GM21447 (cell line): ENCODE results near the gene FOXN3.
"Not testable (repeated sequence)": the region's sequence is repeated elsewhere in the genome, so short reads cannot be mapped to it uniquely, and the experiment has no call there.

ENCODE experiments used
- ATAC-seq: cut with Tn5 transposase; IDR thresholded peaks from one replicate; pipeline ENCODE4 v1.9.1; 2021; ENCODE audit not compliant: unreplicated experiment

FOXN3 gene

DNA sequence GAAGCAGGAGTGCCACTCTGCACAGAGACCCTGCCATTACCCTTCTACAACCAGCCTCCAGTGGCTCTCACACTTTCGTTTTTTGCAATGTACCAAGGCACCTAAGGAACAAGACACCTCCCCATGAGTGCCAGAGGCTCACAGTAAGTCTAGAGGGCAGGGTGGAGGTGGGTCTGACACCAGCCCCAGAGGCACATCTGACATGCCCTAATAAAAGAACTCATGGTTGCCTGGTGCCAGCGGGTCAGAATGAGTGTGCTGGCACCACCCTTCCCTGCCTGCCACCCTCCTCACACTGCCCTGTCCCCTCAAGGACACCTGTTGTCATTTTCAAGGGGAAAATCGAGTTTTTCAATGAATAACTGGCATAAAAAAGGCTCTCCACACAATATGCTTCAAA lies 161.2 kb downstream of the FOXN3 start:
- ATAC-seq = no peak

DNA sequence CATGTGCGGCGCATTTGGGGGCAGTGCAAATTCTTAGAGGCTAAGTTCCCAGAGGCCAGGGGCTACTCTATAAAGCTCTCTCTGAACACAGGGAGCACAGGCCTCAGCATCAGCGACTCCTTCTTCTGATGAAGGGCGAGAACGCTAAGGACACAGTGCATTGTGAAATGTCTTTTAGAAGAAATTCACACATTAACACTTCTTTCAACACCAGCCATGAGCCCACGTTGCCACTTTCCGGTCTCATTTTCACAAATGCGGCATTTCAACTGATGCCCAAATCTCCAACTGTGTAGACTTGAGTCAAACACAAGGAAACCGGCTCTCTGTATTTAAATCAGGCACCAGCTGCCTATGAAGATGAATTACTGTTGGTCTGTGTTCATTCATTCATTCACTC lies 162.0 kb downstream of the FOXN3 start:
- no peak for ATAC-seq

DNA sequence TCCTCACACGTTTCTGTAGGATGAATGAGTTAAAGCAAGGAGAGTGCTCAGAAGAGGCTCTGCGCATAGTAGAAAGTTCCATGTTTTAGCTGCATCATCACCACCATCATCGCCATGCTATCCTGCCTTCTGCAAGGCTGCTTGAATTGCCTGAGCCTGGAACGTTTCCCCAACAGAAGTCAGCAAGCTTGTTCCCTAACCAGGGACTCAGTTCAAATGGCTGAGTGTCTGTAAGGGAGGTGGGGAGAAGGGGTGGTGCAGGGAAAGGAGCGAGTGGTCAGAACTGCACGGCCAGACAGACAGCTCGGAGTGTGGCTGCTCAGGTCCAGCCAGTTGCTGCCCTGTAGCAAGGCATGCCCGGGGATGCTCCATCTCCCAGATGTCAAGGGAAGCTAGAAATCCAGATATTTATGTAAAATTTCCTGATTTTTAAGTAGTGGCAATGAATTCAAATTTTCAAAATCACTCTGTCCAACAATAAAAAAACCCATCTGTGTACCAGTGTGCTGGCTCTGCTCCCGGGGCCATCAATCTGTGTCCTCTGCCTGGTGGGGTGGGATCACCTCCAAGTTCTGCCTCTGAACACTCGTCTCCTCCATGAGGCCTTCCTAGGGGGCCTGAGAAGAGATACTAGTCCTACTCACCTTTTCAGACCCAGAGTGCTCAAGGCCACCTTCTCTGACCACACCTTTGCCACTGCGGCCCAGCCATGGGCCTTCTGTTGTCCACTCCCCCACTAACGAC lies 162.7 kb downstream of the FOXN3 start:
- ATAC-seq = no peak

DNA sequence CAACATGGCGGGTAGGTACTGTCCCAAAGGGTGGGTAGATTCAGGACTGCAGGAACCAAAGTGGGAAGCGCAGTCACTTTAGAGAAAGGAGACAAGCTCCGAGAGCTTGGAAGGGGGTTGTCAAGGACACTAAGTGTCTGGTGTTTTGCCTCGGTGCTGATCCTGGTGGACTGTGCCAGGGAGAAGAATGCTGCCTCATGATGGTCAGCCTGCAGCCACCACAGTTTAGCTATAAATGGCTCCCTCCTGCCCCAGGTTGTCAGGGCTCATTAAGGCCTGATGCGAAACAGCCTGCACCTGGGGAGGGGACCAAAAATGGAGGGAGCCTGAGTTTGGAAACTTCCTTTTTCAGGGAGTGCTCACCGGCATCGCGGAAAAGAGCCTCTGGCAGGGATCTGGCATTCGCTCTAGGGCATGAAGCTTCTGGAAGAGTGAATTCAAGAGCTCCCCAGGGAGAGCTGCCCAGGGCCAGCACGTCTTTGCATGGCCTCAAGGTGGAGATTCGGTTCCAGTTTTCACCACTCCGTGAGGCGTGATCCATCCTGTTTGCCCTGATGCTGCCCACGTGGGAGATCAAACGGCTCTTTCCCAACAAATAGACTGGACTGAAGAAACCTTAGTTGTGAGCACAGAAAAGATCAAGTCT lies 164.0 kb downstream of the FOXN3 start:
- no peak for ATAC-seq

DNA sequence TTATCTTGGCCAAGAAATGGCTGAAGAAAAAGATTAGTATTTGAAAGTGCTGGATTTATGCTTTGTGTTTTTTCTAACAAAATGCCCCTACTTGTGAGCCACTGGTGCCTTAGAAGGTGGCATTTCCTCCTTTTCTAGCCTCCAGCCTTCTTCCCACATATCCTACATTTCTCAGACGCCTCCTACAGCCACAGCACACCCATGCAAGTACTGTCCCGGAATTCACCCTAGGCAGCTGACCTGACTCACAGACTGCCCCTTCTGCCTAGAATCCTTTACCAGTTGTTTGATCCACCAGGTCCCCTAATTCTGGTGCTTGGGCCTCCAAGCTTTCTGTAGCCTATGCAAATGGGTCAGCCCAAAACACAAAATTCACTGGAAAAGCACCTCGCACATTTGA lies 166.0 kb downstream of the FOXN3 start:
- ATAC-seq = no peak

DNA sequence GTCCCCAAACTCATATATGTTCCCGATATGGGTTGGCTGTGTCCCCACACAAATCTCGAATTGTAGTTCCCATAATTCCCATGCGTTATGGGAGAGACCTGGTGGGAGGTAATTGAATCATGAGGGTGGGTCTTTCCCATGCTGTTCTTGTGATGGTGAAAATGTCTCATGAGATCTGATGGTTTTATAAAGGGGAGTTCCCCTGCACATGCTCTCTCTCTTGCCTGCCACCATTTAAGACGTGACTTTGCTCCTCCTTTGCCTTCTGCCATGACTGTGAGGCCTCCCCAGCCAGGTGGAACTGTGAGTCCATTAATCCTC lies 166.4 kb downstream of the FOXN3 start:
- not testable (repeated sequence) for ATAC-seq

DNA sequence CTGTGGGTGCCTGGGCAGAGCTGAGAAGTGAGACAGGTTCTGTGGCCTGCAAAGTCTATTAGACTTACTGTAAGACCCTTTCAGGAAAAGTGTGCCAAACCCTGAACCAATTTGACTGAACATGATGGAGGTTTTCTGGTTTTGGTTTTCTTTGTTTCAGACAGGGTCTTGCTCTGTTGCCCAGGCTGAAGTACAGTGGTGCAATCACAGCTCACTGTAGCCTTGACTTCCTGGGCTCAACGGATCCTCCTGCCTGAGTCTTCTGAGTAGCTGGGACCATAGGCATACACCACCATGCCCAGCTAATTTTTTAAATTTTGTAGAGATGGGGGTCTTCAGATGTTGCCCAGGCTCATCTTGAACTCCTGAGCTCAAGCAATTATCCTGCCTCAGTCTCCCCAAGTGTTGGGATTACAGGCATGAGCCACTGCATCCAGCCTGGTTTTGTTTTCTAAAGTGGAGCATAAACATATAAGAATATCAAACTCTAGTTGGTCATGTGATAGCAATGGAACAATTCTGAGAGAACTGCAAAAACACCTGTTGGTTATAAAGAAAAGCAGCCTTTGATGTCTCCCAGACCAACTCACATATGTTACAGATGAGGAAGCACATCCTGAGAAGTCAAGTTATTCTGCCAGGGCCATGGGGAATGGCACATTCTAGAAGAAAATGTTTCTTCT lies 166.9 kb downstream of the FOXN3 start:
- no peak for ATAC-seq

DNA sequence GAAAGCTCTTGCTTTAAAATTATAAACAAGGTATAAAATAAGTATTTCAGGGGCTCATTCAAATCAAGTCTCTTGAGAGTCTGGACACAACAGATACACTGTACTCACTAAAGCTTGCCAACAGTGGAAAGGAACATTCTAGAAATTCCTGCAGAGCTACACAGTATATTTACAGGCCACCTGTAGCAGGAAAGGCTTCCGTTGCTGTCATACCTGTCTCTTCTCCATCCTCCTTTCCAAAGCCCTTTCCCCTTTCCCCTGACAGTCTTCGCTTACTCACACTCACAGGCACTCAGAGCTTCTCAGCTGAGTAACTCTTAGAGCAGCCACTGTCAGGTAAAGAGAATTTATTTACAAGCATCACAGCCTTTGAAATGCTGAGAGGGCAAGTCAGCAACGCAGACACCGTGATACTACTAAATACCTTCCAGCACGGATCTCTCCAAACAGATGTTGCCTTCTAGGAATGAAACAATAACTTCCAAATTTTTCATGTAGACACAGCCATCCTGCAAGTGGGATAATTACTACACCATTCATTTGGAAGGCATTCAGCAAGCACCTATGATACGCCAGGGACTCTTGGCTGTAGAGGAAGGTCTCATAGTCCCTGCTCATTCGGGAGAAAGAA lies 167.9 kb downstream of the FOXN3 start:
- no peak for ATAC-seq

DNA sequence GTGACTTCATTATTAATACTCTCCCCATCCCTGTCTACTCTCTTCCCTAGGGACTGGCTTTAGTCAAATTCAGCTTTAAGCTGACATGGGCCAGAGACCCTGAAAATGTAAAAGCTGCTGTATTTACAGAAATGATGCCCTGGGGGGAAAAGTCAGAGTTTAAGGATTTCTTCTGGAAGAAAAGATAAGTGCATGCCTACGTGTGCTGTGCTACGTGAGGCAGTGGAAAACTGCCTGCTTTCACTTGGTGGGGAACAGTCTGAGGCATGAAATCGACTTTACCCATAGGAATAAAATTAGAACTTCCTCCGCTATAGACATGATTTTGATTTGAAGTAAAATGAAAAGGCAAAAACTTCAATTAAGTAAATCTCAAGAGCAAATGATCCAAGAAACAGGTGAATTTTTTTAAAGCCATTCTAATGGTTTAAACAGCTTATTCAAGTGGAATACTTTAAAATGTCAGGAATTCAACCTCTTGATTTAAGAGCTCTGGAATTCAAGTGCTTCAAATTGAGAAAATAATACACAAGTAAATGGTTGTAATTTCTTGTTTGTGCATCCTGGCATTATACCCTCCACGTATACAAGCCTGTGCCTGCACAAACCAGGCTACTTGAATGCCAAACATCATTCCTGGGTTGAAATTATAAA lies 168.5 kb downstream of the FOXN3 start:
- ATAC-seq = no peak

DNA sequence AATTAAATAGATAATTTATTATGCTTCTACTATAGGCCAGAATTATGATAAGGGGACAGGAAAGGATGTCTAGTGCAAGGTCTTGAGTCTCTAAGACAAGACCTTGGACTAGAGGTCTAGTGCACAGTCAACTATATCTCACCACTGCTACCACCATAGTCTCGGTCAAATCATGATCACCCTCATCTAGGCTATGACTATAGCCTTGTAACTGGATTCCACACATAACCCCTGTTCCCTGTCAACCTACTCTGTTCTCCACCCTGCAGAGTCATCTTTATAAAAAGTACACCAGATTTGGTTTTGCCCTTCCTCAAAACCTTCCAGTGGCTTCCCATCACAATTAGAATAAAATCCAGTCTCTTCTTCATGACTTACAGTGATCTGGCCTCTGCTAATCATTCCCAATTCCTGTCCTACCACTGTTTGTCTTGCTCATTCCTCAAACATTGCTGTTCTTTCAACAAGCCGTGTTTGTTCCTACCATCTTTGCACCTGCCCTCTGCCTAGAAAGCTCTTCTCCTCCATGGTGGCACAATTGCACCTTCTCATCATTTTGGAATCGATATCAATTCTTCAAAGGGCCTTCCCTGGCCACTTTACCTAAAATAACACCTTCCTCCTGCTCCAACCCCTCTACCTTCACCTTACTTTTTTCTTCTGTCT lies 169.4 kb downstream of the FOXN3 start:
- ATAC-seq = no peak

DNA sequence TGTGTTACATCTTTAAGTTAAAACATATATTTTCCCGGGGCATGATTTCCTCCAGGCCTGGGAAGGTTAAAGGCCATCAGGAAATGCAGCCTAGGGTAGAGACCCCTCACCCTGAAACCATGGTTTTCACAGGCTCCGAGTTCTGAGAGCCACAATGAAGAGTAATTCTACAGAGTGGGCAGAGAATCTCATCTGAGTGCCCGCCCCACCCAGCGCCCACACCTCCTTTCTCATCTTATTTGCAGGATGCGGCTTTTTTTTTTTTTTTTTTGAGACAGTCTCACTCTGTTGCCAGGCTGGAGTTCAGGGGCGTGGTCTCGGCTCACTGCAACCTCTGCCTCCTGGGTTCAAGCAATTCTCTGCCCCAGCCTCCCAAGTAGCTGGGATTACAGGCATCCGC lies 170.7 kb downstream of the FOXN3 start:
- ATAC-seq = no peak

DNA sequence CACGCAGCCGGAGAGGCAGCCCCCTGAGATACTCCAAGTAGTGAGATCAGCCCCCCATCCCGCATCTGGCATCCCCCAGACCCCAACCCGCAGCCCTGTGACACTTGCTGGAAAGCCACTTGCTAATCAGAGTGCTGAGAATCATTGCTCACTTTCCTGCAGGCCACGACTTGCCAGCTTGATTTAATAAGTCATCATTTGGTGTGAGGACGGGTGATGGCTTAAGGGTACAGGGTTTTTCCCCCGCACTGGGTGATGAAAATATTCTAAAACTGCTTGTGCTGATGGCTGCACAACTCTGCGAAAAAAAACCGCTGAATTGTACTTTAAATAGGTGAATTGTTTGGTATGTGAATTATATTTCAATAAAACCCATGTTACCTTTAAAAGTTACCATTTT lies 171.2 kb downstream of the FOXN3 start:
- no peak for ATAC-seq

DNA sequence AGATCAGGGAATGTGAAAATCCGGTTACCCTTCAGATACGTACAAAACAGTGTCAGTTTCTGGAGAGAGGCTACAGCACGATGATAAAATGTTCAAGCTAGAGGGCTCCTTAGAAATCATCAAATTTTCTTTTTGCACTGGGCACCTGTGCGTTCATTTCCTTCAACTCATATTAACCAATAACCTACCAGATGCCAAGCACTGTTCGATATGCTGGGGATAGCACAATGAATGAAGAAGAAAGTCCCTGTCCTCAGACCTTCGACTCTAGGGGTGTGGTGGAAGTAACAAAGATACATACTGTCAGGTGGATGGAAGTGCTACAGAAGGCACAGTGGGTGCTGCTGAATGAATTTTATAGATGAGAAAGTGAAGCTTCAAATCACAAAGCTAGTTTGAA lies 172.3 kb downstream of the FOXN3 start:
- no peak for ATAC-seq

DNA sequence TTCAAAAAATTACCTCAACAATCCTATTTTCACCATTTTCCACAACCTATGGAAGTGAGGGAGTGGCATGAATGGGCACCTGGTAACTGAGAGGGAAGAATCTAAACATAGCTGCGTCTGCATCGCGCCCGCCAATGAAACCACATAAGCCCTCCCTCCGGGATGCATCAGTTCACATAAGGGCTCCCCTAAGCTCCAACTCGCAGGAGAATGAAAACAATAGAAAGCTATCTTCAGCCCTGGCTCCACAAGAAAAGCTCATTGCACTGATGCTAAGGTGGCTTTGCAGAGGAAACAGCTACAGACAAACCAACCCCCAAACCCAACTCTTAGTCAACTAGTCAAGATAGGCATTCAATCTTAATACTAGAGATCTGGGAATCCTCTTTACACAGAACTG lies 173.3 kb downstream of the FOXN3 start:
- ATAC-seq = no peak

DNA sequence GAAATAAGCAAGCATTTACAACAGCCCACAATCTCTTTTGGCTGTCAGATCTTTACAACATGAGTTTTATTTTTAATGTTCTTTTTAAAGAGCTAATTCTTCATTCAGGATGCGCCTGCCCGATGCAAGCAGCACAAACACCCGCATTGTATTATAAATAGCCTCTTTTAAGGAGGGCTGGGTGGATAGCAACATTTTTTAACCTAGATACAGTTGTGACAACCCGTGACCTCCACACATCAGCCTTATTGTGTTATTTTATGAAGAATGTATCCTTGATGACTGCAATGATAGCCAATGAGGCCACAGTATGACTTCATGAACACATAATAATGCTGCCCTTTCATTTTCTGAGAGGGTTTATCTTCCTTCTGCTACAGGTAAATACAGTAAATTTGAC lies 173.7 kb downstream of the FOXN3 start:
- ATAC-seq = no peak

DNA sequence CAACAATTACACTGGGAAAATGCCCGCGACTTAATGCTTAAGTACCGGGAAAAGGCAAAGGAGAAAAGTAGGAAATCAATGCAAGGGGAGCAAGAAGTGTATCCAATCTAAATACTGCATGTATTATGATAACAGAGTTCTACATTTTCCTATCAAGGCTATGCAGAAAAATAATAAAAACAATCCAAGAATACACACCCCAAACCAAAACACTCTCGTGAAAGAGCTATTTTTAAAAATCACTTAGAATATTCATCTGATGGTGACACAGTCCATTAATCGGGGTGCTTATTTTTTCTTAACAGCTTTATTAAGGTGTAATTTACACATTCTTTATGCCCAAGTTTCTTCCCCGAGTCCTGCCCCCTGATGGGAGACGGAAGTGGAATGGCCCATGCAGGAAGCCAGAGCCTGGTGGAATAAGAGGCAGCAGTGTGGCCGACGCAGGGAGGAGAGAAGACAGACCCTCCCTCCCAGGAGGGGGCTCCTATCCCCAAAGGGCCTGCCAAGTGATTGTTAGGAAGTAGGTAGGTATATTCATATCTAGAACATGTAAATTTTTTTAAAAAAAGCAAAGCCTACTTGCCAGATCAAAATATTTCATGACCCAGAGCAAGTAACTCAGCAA lies 174.3 kb downstream of the FOXN3 start:
- no peak for ATAC-seq

DNA sequence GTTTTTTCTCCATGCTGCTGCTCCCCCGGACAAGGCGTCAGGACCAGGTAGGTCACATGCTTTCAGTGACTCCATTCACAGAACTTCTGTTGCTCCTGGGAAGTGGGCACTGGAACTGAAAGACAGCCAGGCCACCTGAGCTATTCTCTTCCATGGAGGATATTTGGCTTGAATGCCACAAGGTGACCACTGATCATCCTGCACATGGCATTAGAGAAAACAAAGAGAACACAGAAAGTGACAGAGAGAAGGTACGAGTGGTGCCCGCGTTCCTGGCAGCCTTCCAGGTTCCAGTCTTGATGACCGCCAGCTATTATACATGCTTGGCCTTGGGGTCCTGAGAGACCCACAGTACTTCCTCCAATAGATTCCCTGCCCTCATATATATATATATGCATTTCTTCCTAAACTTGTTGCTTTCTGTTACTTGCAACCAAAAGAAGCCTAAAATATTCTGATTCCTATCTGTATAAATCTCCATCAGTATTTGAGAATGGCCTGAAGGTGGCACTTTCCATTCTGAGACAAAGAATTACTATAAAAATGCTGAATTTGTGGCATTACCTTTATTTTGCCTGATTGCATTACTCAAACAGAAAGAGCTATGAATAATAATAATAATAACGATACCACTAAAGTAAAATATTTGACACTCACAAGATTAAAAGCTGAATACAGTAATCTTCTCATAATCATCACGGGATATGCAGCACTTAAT lies 174.9 kb downstream of the FOXN3 start:
- no peak for ATAC-seq

DNA sequence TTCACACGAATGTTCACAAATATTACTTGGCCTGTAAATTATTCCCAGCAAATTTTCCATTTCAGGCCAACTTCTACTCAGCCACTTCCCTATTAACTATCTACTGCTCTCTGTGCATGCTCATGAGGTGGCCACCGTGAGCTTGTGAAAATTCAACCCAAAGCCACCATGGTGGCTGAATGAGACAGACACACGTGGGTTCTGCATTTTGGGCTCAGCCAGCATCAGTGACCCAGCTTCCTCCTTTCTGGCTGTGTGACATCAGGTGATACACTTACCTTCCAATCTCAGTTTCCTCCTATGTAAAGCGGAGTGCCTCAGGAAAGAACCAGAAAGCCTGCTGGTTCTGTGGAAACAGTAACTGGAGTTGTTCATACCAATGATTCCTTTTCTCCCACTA lies 175.8 kb downstream of the FOXN3 start:
- ATAC-seq = no peak

DNA sequence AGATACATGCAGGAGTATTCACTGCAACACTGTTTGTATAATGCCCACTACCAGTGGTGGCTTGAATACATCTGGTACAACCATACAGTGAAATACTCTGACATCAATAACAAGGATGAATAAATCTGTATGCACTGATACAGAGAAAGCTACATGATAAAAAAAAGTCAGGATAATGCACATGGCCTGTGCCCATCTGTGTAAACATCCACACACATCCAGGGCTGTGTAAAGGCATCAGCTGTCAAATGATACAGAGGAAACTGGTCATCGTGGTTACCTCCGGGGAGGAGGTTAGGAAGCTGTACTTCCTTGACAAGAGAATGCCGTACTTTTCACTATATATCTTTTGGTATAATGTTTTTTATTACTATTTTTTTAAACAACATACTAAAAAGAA lies 176.6 kb downstream of the FOXN3 start:
- no peak for ATAC-seq

DNA sequence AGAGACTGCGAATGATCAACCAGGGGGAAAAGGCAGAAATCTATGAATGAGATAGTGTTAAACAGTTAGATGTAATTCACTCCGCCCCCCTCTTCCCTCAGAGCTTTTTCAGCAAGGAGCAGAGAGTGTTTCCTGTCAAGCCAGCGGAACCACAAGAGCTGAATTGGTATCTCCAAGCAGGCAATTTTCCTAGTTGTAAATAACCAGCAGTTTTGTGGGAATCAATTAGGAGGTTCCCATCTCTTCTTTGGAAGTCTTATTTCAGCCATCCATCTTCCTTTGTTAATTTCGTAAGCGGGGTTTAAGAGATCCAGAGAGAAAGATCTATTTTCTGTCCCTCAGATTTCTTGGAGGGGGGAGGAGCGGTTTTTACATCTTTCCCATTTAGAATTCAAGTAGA lies 178.0 kb downstream of the FOXN3 start:
- no peak for ATAC-seq
